Transverse colon (tissue), 4 donors: Measurements from ENCODE around the gene EME2. TPM values are rescaled to one million over a fixed set of nuclear protein-coding genes. Genes with fewer than 3 reads are reported as not detected.

Experiments
- DNase-seq: peaks from one replicate; pipeline ENCODE4 v3.0.0-alpha.2; 2019
- H3K27ac ChIP-seq, 4 donors: fragments of 200-600 bp; sonication (generic); 2 replicates each; pipeline ENCODE4 v1.5.1; 2016 to 2018; ENCODE audit warnings: inconsistent platforms in 4 of 4
- H3K27me3 ChIP-seq: fragments of 200-600 bp; sonication (generic); 2 replicates; pipeline ENCODE4 v1.5.1; 2017; ENCODE audit warnings: inconsistent platforms
- H3K36me3 ChIP-seq, 4 donors: fragments of 200-600 bp; sonication (generic); 2 replicates each; pipeline ENCODE4 v1.5.1; 2017 to 2019; ENCODE audit warnings: inconsistent platforms in 4 of 4
- H3K4me1 ChIP-seq, 4 donors: fragments of 200-600 bp; sonication (generic); 2 replicates each; pipeline ENCODE4 v1.5.1; 2017 to 2020; ENCODE audit warnings: inconsistent platforms in 4 of 4
- H3K4me3 ChIP-seq, 4 donors: fragments of 200-600 bp; sonication (generic); 1 replicate in 1 of 4; 2 replicates in 3 of 4; pipeline versions ENCODE4 v1.5.1 to v1.6.1; 2017 to 2019; ENCODE audit warnings: inconsistent platforms in 4 of 4
- H3K9me3 ChIP-seq, 2 donors: fragments of 200-600 bp; sonication (generic); 2 replicates each; pipeline ENCODE4 v1.5.1; 2017 to 2019; ENCODE audit warnings: inconsistent platforms in 2 of 2
- EP300 ChIP-seq: sonication (generic); formaldehyde crosslinking; IDR thresholded peaks from one replicate; pipeline ENCODE4 v1.6.1; 2017; ENCODE audit warnings: antibody characterized with exemption, low read depth
- POLR2A ChIP-seq: fragments of 450-650 bp; IDR thresholded peaks from one replicate; pipeline ENCODE4 v1.6.1; 2016; ENCODE audit warnings: antibody characterized with exemption, mild to moderate bottlenecking, moderate library complexity
- POLR2AphosphoS5 ChIP-seq, 3 donors: sonication (generic); formaldehyde crosslinking; IDR thresholded peaks; one replicate each; pipeline ENCODE4 v1.6.1; 2016; ENCODE audit warnings: antibody characterized with exemption in 3 of 3
- WGBS, 2 donors: methylation state at CpG; one replicate each; pipeline ENCODE4 v1.1.5; 2018; ENCODE audit warnings: low coverage in 1 of 2; 5-methylcytosine and 5-hydroxymethylcytosine counted together
- in situ Hi-C, 4 donors: fragments of 200-750 bp; cut with MboI; loops; one replicate each; pipeline versions ENCODE4 v1.15.0 to v1.15.1; 2017; ENCODE audit warnings: low sequenced_read_pairs in 3 of 4, low pct_ligation_motif_present in 1 of 4, low pct_unique_long_range_greater_than_20kb in 1 of 4
- intact Hi-C: fragments of 100-400 bp; cut with DNase I; formaldehyde crosslinking; loops from one replicate; pipeline ENCODE4 v1.15.1; 2023; ENCODE audit warnings: low total_unique reads
- total RNA-seq, 4 donors: library from RNA; depleted of rRNA; stranded (reverse); fragments of >200 nt; gene quantifications; one replicate each; pipeline ENCODE4 v1.1.0, GENCODE V29; 2016
- TF ChIP-seq, protein P1 (sequence below), 5 experiments: fragments of 200-600 bp in 3 of 5; fragments of 450-650 bp in 2 of 5; sonication (generic) in 3 of 5; IDR thresholded peaks; 1 replicate in 2 of 5; 2 replicates in 3 of 5; pipeline ENCODE4 v1.5.1; 2016 to 2017; ENCODE audit warnings: antibody characterized with exemption in 5 of 5, inconsistent platforms in 3 of 5, mild to moderate bottlenecking in 2 of 5, moderate library complexity in 1 of 5

The EME2 gene
- total RNA-seq, 4 donors from 2014 or later: 23.6 to 173 (median 45.4) TPM

DNA sequence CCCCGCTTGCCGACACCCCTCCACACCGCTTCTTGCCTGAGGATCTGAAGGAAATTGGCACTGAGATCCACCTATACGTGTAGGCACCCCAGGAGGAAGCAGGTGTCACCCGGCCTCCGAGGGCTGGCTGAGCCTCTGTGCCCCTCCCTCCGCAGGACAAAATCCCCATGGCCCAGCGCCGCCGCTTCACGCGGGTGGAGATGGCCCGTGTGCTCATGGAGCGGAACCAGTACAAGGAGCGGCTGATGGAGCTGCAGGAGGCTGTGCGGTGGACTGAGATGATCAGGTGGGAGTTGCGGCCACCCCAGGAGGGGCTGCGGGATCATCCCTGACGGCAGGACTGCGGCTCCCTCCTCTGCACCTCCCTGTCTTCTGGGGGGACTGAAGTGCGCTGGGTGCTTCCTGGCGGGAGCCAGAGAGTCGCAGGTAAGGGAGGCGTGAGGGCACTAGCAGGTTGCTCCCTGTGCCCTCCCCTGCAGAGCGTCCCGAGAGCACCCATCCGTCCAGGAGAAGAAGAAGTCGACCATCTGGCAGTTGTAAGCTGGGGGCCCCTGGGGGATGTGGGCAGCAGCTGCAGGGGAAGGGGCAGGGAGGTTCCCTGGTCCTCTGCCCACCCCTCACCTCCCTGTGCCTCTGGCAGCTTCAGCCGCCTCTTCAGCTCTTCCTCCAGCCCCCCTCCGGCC is 10.3 kb upstream of the EME2 start:
- intact Hi-C loops (no loop called here), in situ Hi-C loops (no loop called here)
- no peak for DNase-seq
- Histone ChIP-seq H3K4me3 (no peak overlapping the region), H3K4me1 (peaks cover 5 to 11% (median 10%) of the 10 kb centered on the region in 4 donors), H3K36me3 (peaks cover 0 to 12% (median 0%) of the 10 kb centered on the region in 4 donors), H3K27ac (no peak overlapping the region), H3K27me3 (no peaks in the 10 kb centered on the region), H3K9me3 (no peaks in the 10 kb centered on the region)
- TF ChIP-seq POLR2AphosphoS5 (IDR thresholded peaks at IDR 0.05) (no peak), EP300 (no peak), POLR2A (no peak)
- TF ChIP-seq, protein P1, sequence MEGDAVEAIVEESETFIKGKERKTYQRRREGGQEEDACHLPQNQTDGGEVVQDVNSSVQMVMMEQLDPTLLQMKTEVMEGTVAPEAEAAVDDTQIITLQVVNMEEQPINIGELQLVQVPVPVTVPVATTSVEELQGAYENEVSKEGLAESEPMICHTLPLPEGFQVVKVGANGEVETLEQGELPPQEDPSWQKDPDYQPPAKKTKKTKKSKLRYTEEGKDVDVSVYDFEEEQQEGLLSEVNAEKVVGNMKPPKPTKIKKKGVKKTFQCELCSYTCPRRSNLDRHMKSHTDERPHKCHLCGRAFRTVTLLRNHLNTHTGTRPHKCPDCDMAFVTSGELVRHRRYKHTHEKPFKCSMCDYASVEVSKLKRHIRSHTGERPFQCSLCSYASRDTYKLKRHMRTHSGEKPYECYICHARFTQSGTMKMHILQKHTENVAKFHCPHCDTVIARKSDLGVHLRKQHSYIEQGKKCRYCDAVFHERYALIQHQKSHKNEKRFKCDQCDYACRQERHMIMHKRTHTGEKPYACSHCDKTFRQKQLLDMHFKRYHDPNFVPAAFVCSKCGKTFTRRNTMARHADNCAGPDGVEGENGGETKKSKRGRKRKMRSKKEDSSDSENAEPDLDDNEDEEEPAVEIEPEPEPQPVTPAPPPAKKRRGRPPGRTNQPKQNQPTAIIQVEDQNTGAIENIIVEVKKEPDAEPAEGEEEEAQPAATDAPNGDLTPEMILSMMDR (IDR thresholded peaks at IDR 0.05): no peak
- WGBS, 2 donors: 91% methylated on average over 30 of the region's 30 CpGs; no CpG with 5 or more reads in 1 of the 2 donors

DNA sequence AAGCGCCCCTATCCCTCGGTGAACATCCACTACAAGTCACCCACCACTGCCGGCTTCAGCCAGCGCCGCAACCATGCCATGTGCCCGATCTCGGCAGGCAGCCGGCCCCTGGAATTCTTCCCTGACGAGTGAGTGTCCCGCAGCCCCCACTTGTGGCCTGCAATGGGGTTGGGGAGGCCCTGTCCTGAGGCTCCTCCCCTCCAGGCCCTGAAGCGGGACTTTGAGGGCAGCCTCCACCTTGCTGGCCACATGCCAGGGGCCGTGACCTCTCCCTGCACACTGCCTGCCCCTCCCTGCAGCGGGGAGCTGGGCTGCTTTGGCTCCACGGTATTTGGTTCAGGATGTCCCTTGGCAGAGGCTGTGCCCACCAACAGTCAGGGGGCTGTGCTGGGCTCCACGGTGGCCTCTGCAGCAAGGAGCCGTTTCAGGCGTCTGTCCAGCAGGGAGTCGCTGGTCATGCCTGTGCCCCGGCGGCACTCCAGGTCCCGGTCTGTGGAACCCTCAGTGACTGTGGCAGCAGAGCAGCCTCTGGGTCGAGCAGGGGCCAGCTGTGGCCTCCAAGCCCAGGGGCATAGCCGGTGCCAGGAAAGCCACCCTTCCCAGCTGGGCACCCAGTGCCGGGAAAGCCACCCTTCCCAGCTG is 9.6 kb upstream of the EME2 start:
- peaks cover 0 to 12% (median 0%) of the 10 kb centered on the region in 4 donors for H3K36me3 ChIP-seq
- in situ Hi-C loops: no loop called here

DNA sequence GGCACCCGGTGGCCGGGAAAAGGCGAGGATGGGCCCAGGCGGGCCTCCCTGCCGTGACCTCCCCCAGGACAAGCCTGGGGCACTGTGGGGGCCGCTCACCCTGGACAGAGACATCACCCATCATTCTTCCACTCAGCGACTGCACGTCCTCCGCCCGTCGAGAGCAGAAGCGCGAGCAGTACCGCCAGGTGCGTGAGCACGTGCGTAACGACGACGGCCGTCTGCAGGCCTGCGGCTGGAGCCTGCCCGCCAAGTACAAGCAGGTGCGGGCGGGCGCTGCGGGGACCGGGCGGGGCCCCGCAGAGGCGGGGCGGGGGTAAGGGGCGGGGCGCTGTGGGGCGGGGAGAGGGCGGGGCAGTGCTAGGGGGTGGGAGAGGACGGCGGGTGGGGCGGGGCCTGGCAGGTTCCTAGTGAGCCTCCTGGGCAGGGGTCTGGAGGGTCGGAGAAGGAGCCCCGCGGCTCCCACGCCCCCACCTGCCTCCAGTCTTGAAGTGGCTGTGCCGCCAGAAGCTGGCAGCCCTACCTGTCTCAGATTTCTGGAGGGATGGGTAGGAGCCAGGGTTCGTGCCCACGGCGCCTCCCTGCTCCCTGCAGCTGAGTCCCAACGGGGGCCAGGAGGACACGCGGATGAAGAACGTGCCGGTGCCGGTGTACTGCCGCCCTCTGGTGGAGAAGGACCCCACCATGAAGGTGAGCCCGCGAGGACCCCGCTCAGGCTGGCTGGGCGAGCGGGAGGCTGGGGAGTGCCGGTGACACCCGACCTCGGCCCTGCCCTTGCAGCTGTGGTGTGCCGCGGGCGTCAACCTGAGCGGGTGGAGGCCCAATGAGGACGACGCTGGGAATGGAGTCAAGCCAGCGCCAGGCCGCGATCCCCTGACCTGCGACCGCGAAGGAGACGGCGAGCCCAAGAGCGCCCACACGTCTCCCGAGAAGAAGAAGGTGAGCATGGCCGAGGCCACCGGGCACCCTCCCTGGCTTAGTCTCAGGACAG is 8.8 kb upstream of the EME2 start:
- H3K36me3 ChIP-seq: peaks cover 0 to 12% (median 0%) of the 10 kb centered on the region in 4 donors
- H3K4me3 ChIP-seq: no peak overlapping the region
- H3K4me1 ChIP-seq: no peaks in the 10 kb centered on the region
- no peaks in the 10 kb centered on the region for H3K9me3 ChIP-seq
- H3K27ac ChIP-seq: no peak overlapping the region
- DNase-seq: no peak
- TF ChIP-seq, protein P1 (IDR thresholded peaks at IDR 0.05): peak in 1 of 5 experiments; percentile 11
- no peak for TF ChIP-seq EP300
- in situ Hi-C loops (no loop called here), intact Hi-C loops (no loop called here)
- 79% methylated on average over 63 of the region's 81 CpGs; no CpG with 5 or more reads in 1 of the 2 donors for WGBS, 2 donors
- H3K27me3 ChIP-seq: no peaks in the 10 kb centered on the region

More for the DNA sequence above, 9.6 kb upstream of the EME2 start:
- Histone ChIP-seq H3K4me3 (no peak overlapping the region), H3K4me1 (peaks cover 0 to 5% (median 5%) of the 10 kb centered on the region in 4 donors), H3K27me3 (no peaks in the 10 kb centered on the region), H3K9me3 (no peaks in the 10 kb centered on the region), H3K27ac (no peak overlapping the region)
- TF ChIP-seq POLR2A (no peak), EP300 (no peak), POLR2AphosphoS5 (IDR thresholded peaks at IDR 0.05) (no peak)
- TF ChIP-seq, protein P1 (IDR thresholded peaks at IDR 0.05): no peak
- intact Hi-C loops: no loop called here
- 87% methylated on average over 20 of the region's 24 CpGs; no CpG with 5 or more reads in 1 of the 2 donors for WGBS, 2 donors
- DNase-seq: no peak

DNA sequence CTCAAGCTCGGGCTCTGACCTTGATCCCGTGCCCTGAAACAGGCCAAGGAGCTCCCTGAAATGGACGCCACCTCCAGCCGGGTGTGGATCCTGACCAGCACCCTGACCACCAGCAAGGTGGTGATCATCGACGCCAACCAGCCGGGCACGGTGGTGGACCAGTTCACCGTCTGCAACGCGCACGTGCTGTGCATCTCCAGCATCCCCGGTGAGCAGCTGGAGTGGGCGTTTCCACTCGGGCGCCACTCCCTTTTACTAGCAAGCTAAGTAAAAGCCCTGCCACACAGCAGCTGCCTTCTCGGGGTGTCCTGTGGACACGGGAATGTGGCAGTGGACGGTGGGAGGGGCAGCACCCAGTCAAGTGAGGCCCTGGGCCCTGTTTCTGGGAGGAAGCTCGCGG is 7.6 kb upstream of the EME2 start:
- TF ChIP-seq, protein P1 (IDR thresholded peaks at IDR 0.05): no peak
- TF ChIP-seq POLR2A (no peak), POLR2AphosphoS5 (IDR thresholded peaks at IDR 0.05) (no peak), EP300 (no peak)
- in situ Hi-C loops: no loop called here
- no peak overlapping the region for H3K4me3 ChIP-seq
- H3K4me1 ChIP-seq: peaks cover 4 to 6% (median 5%) of the 10 kb centered on the region in 4 donors
- no peak for DNase-seq
- no peaks in the 10 kb centered on the region for H3K27me3 ChIP-seq
- intact Hi-C loops: no loop called here
- H3K9me3 ChIP-seq: no peaks in the 10 kb centered on the region
- 84% methylated on average over 21 of the region's 21 CpGs; no CpG with 5 or more reads in 1 of the 2 donors for WGBS, 2 donors
- H3K27ac ChIP-seq: no peak overlapping the region
- peaks cover 0 to 12% (median 0%) of the 10 kb centered on the region in 4 donors for H3K36me3 ChIP-seq
